Fibroblast of villous mesenchyme (primary cell): ENCODE data around the gene CASP6. TPM values are rescaled to one million over a fixed set of nuclear protein-coding genes. Genes with fewer than 3 reads are reported as not detected.
A peak's percentile ranks its signal among the peaks of the same experiment; 100 is the strongest.

Experiments
- DNase-seq: peaks from one replicate; pipeline ENCODE4 v3.0.0-alpha.2; 2010; ENCODE audit warnings: low read depth
- H3K4me3 ChIP-seq: 2 replicates; pipeline ENCODE4 v1.5.1; 2011; ENCODE audit warnings: low read depth, mild to moderate bottlenecking, low read length
- total RNA-seq: library from RNA; depleted of rRNA; stranded (reverse); fragments of >200 nt; gene quantifications from 2 replicates; pipeline ENCODE4 v1.2.3, GENCODE V29; 2012
- TF ChIP-seq, protein P1 (sequence below): IDR thresholded peaks from 2 replicates; pipeline ENCODE4 v1.5.1; 2012; ENCODE audit warnings: low read depth, mild to moderate bottlenecking, low read length; ENCODE audit not compliant: insufficient read depth

Gene CASP6
- total RNA-seq, 1 donor = 26.3 TPM

DNA sequence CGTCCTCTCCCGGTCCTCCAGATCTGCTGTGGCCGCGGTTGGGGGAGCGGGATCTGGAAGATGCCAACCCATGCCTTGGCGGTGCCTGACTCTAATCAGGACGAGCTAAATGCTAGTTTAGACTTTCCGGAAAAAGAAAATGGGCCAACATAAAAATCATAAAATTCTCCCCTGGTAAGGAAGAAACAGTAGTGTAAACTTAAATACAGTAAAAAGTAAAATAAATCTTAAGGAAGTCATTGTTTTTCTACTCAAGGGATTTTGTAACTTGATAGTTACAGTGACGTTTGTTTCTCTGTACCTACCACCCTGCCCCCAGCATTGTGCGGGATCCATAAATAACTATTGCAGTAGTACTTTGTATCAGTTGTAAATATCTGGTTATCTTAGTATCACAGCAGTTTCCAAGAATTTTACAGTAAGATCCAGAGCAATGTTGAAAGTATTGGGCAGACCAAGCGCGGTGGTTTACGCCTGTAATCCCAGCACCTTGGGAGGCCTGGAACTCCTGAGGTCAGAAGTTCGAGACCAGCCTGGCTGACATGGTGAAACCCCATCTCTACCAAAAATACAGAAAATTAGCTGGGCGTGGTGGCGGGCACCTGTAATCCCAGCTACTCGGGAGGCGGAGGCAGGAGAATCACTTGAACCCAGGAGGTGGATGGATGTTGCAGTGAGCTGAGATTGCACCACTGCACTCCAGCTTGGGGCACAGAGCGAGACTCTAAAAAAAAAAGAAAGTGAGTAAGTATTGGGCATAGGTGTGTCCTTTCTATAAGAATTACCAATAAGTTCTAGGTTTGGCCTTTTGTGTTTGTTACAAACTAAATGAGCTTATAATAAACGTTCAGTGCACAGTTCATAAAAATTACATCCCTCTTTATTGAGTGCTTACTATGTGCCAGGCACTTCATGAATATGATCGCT, 27.6 kb upstream of the CASP6 start:
- DNase-seq = peak; percentile 24
- TF ChIP-seq, protein P1, sequence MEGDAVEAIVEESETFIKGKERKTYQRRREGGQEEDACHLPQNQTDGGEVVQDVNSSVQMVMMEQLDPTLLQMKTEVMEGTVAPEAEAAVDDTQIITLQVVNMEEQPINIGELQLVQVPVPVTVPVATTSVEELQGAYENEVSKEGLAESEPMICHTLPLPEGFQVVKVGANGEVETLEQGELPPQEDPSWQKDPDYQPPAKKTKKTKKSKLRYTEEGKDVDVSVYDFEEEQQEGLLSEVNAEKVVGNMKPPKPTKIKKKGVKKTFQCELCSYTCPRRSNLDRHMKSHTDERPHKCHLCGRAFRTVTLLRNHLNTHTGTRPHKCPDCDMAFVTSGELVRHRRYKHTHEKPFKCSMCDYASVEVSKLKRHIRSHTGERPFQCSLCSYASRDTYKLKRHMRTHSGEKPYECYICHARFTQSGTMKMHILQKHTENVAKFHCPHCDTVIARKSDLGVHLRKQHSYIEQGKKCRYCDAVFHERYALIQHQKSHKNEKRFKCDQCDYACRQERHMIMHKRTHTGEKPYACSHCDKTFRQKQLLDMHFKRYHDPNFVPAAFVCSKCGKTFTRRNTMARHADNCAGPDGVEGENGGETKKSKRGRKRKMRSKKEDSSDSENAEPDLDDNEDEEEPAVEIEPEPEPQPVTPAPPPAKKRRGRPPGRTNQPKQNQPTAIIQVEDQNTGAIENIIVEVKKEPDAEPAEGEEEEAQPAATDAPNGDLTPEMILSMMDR = no peak
- H3K4me3 ChIP-seq = peak overlapping the region; percentile 90

DNA sequence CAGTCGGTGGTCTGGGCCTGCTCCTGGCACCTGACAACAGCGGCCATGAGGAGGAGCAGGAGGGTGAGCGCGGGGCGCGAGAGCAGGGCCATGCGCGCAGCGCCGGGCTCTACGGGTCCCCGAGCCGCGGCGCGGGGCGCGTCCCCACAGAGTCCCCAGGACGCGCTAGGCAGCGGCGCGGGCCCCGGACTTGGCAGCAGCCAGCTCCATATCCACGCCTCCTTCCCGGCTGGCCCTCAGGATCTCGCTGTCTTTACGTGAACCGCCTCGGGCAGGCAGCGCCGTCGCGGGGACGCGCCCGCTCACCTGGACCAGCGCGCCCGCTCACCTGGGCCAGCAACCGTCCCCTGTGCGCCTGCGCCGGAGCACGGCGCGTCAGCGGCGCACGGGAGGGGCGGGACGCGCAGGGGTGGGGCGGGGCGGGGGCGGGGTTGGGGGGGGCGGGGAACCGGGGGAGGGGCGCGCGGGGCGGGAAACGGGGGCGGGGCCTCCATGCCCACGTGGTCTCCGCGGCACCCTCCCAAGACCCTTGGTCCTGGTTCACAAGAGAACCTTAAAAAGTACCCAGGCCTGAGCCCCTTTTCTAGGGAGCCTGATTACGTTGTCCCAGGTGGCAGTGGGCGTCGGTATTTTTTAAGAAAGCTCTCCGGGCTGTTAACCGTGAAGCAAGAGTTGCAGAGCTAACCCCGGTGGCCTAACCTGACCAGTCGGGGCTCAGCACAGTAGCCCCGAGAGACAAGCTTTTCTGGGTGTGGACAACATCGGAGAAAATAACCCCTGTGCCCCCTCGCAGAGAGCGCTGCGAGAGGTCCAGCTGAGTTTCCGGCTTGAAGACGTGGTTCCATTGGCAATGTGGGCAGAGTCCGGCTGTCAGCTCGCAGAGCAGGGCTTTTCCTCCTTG, 26.7 kb upstream of the CASP6 start, which contains the start of gene PLA2G12A:
Gene PLA2G12A, minus strand, starts transcription at position 353 of the 901 bp plus-strand sequence. Its CDS starts 261 bp downstream, at position 92.
- TF ChIP-seq, protein P1 = no peak
- H3K4me3 ChIP-seq = peak within 1 kb of the TSS; percentile 90
- peak; percentile 58 for DNase-seq

DNA sequence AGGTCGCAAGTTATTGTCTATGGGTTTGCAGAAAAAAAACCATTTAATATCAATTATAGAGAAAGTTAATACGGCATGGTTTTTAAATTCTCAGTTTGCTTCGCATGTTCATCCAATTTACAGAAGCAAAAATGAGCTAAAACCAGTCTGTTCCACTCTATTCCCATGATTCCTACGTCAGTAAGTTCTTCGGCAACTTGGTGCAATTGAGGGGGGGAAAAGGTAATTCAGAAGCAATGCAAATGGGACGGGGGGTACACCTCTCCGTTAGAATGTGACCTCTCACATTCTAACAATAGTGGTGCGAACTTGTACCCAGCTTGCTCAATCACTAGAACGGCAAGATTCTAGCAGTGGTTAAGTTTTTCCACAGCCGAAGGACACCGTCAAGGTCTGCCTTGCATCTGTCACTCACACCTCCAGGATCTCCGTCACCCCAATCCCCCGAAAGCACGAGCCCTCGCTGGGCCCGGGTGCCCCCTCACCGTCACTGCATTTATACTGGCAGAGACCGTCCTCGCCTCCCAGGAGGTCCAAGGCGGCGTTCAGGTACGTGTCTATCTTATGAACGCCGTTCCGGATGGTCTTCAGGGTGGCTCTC, 26.0 kb upstream of the CASP6 start:
- TF ChIP-seq, protein P1 = no peak
- DNase-seq = no peak
- peak overlapping the region; percentile 90 for H3K4me3 ChIP-seq

DNA sequence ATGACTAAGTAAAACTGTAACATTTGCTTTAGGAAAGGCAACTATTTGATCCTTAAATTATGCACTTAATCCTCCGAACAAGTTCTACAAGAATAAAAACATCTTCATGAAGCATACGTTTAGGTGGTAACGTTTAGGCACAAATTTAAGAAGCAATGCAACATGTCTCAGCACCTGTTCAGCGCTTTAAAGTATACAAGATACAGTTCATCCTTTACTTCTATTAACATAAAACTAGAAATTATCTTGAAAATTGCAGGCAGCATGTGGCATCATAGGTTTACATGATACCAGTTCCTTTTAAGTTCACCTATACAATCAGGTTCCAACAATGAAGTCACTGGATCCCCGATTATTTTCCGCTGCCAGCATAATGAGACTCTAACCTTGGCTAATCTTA, 25.1 kb upstream of the CASP6 start:
- DNase-seq = no peak
- TF ChIP-seq, protein P1 = no peak
- H3K4me3 ChIP-seq = no peak overlapping the region

DNA sequence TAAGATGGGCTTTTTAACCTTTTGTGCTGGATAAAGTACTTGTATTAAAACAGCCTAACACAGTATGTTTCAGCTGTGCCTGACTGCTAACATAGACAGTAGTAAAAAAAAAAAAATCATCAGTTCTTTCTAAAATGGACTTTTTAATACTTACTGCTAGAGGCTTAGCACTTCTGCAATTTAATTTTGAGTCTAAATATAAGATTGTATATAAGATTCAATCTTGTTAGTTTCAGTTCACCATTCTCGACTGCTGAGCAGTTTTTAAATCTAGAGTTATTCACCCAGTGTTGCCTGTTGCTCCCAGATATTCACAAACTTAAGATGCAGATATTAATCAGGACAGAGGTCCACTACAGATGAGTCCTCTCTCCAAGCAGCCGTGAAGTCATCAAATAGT, 19.9 kb upstream of the CASP6 start:
- no peak overlapping the region for H3K4me3 ChIP-seq

DNA sequence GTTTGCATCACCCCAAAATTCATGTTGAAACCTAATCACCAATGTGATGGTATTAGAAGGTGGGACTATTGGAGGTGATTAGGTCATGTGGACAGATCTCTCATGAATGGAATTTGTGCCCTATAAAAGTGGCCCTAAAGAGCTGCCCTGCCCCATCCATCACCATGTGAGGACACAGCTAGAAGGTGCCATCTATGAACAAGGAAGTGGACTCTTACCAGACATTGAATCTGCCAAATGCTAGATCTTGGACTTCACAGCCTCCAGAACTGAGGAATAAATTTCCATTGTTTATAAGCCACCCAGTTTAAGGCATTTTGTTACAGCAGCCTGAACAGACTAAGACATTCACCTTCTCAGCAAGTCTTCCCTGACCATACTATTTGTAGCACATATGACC, 19.1 kb upstream of the CASP6 start:
- TF ChIP-seq, protein P1 = no peak
- H3K4me3 ChIP-seq = no peak overlapping the region
- DNase-seq = no peak

More for the DNA sequence above, 19.9 kb upstream of the CASP6 start:
- DNase-seq = no peak
- TF ChIP-seq, protein P1 = no peak
